ENCODE data around the gene TSACC.

DNA sequence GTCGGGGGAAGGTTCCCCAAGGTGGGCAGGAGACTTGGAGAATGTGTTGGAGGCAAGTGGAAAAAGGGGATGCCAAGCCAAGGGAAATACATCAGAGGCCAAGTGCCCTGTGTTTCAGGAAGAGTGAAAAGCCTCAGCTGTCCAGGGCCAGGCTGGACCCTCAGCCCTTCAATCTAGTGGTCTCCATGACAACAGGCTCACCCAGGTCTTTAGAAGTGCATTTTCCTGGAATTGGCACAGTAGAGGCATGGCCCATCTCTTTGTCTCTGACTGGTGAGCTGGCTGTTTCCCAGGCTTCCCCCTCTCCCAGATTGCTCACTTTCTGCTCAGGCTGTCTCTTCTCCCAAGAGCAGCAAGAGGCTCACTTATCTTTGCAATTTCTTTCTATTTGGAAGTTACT, 20.3 kb downstream of the TSACC start:
- TF ChIP-seq EZH2 (optimal IDR thresholded peaks at IDR 0.05; ENCODE audit: low read depth, low read length) = no peak
- TF ChIP-seq, protein P1, sequence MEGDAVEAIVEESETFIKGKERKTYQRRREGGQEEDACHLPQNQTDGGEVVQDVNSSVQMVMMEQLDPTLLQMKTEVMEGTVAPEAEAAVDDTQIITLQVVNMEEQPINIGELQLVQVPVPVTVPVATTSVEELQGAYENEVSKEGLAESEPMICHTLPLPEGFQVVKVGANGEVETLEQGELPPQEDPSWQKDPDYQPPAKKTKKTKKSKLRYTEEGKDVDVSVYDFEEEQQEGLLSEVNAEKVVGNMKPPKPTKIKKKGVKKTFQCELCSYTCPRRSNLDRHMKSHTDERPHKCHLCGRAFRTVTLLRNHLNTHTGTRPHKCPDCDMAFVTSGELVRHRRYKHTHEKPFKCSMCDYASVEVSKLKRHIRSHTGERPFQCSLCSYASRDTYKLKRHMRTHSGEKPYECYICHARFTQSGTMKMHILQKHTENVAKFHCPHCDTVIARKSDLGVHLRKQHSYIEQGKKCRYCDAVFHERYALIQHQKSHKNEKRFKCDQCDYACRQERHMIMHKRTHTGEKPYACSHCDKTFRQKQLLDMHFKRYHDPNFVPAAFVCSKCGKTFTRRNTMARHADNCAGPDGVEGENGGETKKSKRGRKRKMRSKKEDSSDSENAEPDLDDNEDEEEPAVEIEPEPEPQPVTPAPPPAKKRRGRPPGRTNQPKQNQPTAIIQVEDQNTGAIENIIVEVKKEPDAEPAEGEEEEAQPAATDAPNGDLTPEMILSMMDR (IDR thresholded peaks at IDR 0.05; ENCODE audit: low read length) = no peak
- no peak for TF ChIP-seq EZH2phosphoT487 (IDR thresholded peaks at IDR 0.05; ENCODE audit: low read length)
